GM13977 (cell line): ENCODE measurements around the gene PTTG1IP.

Experiments
- DNase-seq: peaks from one replicate; pipeline ENCODE4 v3.0.0; 2012; ENCODE audit warnings: low spot score
- in situ Hi-C: fragments of 300-500 bp; cut with MboI; formaldehyde crosslinking; loops from one replicate; pipeline ENCODE4 v1.12.0; 2022; ENCODE audit warnings: low sequenced_read_pairs, low pct_unique_long_range_greater_than_20kb, mixed read lengths, inconsistent platforms; ENCODE audit not compliant: unreplicated experiment
- TF ChIP-seq, protein P1 (sequence below): IDR thresholded peaks from 2 replicates; pipeline ENCODE4 v1.5.1; 2012; ENCODE audit warnings: mild to moderate bottlenecking, control low read depth; ENCODE audit not compliant: insufficient read depth; ENCODE audit errors: extremely low read depth, missing control alignments

PTTG1IP gene

DNA sequence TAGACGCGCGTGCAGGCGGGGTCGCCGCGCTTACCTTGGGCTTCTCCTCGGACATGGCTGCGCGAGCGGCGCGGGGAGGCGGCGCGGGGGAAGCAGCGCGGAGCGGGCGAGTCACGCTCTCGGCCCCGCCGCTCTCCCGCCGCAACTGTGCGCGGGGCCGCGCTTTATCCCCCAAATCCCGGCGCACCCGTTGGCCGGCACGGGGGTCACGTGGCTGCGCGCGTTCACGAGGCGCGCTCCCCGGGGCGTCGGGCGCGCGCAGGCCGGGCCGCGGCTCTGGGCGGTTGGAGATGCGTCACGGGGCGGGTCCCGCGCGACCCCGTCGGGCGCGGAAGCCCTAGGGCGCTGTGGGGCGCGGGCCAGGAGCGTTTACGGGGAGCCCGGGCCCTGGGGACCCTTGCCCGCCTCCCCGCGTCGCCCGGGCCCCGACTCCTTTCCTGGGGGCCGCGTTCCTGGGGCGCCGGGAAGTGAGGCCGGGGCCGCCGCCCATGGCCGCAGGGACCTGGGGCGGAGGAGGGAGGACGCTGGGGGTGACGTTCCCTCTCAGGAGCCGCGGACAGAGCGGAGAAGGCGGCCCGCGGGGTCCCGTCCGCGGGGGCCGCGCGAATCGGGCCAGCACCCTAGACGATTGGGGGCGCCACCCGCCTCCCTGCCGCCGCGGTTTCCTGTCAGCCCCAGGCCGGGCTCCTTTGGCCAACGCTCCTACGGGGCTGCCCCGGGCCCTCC is 55.4 kb downstream of the PTTG1IP start, which contains the start of gene SUMO3:
Gene SUMO3, minus strand, starts transcription at position 149 of the 726 bp plus-strand sequence. Its CDS starts 94 bp downstream, at position 55.
- TF ChIP-seq, protein P1, sequence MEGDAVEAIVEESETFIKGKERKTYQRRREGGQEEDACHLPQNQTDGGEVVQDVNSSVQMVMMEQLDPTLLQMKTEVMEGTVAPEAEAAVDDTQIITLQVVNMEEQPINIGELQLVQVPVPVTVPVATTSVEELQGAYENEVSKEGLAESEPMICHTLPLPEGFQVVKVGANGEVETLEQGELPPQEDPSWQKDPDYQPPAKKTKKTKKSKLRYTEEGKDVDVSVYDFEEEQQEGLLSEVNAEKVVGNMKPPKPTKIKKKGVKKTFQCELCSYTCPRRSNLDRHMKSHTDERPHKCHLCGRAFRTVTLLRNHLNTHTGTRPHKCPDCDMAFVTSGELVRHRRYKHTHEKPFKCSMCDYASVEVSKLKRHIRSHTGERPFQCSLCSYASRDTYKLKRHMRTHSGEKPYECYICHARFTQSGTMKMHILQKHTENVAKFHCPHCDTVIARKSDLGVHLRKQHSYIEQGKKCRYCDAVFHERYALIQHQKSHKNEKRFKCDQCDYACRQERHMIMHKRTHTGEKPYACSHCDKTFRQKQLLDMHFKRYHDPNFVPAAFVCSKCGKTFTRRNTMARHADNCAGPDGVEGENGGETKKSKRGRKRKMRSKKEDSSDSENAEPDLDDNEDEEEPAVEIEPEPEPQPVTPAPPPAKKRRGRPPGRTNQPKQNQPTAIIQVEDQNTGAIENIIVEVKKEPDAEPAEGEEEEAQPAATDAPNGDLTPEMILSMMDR, result no peak
- in situ Hi-C loops, result no loop called here
- DNase-seq, result peak; percentile 96

DNA sequence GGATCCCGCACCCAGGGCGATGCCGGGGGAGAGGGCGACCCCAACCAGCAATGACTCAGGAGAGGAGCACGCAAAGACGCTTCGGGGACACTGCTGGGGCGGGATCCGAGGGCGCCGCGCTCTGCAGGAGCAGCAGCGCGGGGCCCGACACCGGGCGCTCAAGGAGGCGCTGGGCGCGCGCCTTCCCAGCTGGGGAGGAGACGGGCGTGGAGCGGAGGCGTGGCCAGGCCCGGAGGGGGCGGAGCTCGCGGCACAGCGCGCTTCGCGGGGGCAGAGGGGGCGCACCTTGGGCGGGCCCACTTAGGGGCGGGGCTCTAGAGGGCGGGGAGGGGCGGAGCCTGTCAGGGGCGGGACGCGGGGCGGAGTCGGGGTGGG is 56.0 kb downstream of the PTTG1IP start:
- DNase-seq, result peak; percentile 100
- in situ Hi-C loops, result no loop called here
- TF ChIP-seq, protein P1, result no peak

DNA sequence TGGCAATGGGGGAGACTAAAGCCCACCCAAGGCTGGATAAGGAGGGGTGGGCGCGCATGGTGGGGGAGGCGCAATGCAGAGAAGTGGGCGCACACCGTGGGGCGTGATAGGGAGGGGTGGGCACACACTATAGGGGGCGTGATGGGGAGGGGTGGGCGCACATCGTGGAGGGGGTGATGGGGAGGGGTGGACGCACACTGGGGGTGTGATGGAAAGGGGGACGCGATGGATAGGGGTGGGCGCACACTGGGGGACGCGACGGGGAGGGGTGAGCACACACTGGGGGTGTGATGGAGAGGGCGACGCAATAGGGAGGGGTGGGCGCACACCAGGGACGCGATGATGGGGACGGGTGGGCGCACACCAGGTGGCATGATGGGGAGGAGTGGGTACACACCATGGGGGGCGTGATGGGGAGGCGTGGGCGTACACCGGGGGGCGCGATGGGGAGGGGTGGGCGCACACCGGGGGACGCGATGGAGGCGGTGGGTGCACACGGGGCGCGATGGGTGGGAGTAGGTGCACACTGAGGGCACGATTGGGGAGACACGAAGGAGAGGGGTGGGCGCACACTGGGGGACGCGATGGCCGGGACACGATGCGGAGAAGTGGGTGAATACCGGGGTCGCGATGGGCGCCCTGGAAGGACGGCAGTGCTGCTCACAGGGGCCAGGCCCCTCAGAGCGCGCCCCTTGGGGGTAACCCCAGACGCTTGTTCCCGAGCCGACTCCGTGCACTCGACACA is 56.6 kb downstream of the PTTG1IP start:
- TF ChIP-seq, protein P1, result no peak
- DNase-seq, result no peak
- in situ Hi-C loops, result no loop called here

DNA sequence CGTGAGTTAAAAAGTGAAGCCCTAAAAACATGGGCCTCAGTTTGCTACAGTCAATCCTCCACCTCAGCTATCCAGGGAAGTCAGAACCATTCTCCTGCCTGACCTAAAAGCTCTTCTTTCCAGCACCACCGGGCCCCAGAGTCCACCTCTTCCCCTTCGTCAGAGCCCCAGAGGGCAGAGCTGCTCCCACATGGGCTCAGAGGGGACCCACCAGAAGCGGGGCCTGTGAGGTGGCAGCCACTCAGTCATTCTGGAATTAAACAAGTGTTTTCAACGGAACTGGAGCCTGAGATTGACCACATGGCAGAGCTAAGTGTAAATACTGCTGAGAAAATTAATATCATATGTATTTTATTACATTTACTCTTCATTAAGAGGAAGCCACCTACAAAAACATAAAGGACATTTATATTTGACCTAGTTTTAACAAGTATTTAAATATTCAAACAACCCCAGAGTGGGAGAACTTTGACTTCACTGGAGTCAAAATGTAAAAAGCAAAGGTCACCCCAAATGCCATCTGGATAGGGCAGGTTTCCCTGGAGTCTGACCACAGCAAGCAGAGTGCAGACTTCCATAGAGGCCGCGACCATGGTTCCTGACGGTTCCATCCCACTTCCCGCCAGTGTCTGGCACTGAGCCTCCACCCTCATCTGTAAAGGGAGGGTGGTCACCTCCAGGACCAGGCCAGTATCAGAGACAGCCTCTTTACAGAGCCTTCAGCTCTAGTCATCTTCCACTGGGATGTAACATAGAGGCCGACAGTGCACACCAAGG is 57.5 kb downstream of the PTTG1IP start:
- TF ChIP-seq, protein P1, result no peak
- DNase-seq, result no peak
- in situ Hi-C loops, result no loop called here

DNA sequence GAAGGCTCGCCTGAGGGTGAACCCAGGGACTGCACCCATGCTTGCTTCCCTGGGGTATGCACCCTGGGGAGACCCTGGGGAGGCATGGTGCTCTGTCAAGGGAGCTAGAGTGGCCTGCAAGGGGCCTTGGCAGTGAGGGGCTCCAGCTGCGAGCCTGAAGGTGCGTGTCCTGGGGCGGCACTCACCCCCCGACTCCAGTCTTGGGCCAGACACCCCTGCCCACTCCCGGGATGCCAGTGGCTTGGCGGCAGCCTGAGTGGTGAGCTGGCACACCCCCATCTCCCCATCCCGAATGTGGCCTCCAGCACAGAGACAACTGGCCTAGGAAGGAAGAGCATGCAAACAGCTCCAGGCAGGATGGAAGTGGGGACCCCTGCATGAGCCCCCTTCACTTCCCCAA is 58.3 kb downstream of the PTTG1IP start:
- in situ Hi-C loops, result no loop called here
- TF ChIP-seq, protein P1, result no peak
- DNase-seq, result no peak

DNA sequence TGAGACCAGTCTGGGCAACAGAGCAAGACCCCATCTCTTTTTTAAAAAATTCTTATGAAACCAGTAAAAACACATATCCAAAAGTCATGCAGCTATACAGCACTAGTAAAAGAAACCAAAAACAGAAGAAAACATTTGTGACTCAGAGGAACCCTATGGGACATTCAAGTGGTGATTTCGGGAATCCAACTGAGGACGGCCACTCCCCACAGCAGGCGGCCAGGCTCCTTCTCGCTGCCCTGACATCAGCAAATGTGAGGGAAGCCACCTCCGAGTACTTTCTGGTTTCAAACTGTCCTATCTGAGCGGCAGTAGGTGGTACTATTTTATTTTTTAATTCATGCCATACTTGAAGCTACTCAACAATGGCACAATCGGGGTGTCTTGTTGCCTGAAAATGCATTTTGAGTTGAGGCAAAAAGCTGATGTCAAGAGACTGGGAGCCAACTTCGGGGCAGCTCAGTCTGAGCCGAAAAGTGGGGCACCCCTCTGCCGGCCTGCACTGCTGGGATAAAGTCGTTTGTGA is 58.9 kb downstream of the PTTG1IP start:
- TF ChIP-seq, protein P1, result no peak
- in situ Hi-C loops, result no loop called here
- no peak for DNase-seq
